ENCODE results near the gene ABAT.
A peak's percentile ranks its signal among the peaks of the same experiment; 100 is the strongest.
"Not testable (repeated sequence)": the region's sequence is repeated elsewhere in the genome, so short reads cannot be mapped to it uniquely, and the experiment has no call there.

The ABAT gene

GRCh38 chr16:8682551-8683259 lies 8.3 kb downstream of the ABAT start:
- no peak for DNase-seq

- DNase-seq = no peak
These were observed 9.2 kb downstream of the ABAT start for GRCh38 chr16:8683640-8684039.

GRCh38 chr16:8685617-8686016 lies 11.2 kb downstream of the ABAT start:
- DNase-seq = no peak

GRCh38 chr16:8686031-8686621 lies 11.7 kb downstream of the ABAT start:
- no peak for DNase-seq

- DNase-seq = no peak
These were observed 12.5 kb downstream of the ABAT start for GRCh38 chr16:8686879-8687278.

GRCh38 chr16:8689686-8690085 lies 15.3 kb downstream of the ABAT start:
- no peak for DNase-seq

GRCh38 chr16:8691728-8692127 lies 17.3 kb downstream of the ABAT start:
- DNase-seq = no peak

GRCh38 chr16:8694795-8695728 lies 20.6 kb downstream of the ABAT start:
- no peak for DNase-seq

- DNase-seq = no peak
These were observed 22.5 kb downstream of the ABAT start for GRCh38 chr16:8696880-8697279.

- no peak for DNase-seq
These were observed 23.5 kb downstream of the ABAT start for GRCh38 chr16:8697965-8698364.

- DNase-seq = no peak
These were observed 29.3 kb downstream of the ABAT start for GRCh38 chr16:8703693-8704092.

GRCh38 chr16:8704098-8704497 lies 29.7 kb downstream of the ABAT start:
- no peak for DNase-seq

- DNase-seq = not testable (repeated sequence)
These were observed 30.8 kb downstream of the ABAT start for GRCh38 chr16:8705100-8705822.

GRCh38 chr16:8708536-8708935 lies 34.1 kb downstream of the ABAT start:
- DNase-seq = no peak

GRCh38 chr16:8712589-8713361 lies 38.4 kb downstream of the ABAT start:
- DNase-seq = peak; percentile 72

GRCh38 chr16:8713635-8714172 lies 39.3 kb downstream of the ABAT start:
- DNase-seq = no peak

GRCh38 chr16:8714174-8714573 lies 39.8 kb downstream of the ABAT start:
- DNase-seq = no peak

- no peak for DNase-seq
These were observed 40.4 kb downstream of the ABAT start for GRCh38 chr16:8714807-8715206.

- no peak for DNase-seq
These were observed 41.6 kb downstream of the ABAT start for GRCh38 chr16:8716052-8716451.

GRCh38 chr16:8716592-8716991 lies 42.2 kb downstream of the ABAT start:
- DNase-seq = no peak

GRCh38 chr16:8717469-8717868 lies 43.1 kb downstream of the ABAT start:
- no peak for DNase-seq

GRCh38 chr16:8717892-8718415 lies 43.5 kb downstream of the ABAT start:
- DNase-seq = no peak

Measured in NCI-H1417 treated with DMSO at 0.1 percent for 48 hours (cell line).